Peyer's patch (tissue), 4 donors: ENCODE measurements around the gene PKN1. TPM values are rescaled to one million over a fixed set of nuclear protein-coding genes. Genes with fewer than 3 reads are reported as not detected.
A peak's percentile ranks its signal among the peaks of the same experiment; 100 is the strongest.
"Not testable (repeated sequence)": the region's sequence is repeated elsewhere in the genome, so short reads cannot be mapped to it uniquely, and the experiment has no call there.

Source experiments
- DNase-seq, 3 donors: peaks; one replicate each; pipeline ENCODE4 v3.0.0-alpha.2; 2017 to 2019
- H3K27ac ChIP-seq, 4 donors: fragments of 200-600 bp; sonication (generic); one replicate each; pipeline ENCODE4 v1.5.1; 2016 to 2019
- H3K27me3 ChIP-seq, 2 donors: fragments of 200-600 bp; sonication (generic); one replicate each; pipeline ENCODE4 v1.5.1; 2019
- H3K36me3 ChIP-seq, 3 donors: fragments of 200-600 bp; sonication (generic); one replicate each; pipeline ENCODE4 v1.5.1; 2016 to 2019
- H3K4me1 ChIP-seq, 4 donors: fragments of 200-600 bp; sonication (generic); one replicate each; pipeline ENCODE4 v1.5.1; 2016 to 2019
- H3K4me3 ChIP-seq, 4 donors: fragments of 200-600 bp; sonication (generic); 1 replicate in 3 of 4; 2 replicates in 1 of 4; pipeline ENCODE4 v1.5.1; 2016 to 2019; ENCODE audit warnings: mild to moderate bottlenecking in 1 of 4
- H3K9me3 ChIP-seq, 4 donors: fragments of 200-600 bp; sonication (generic); one replicate each; pipeline ENCODE4 v1.5.1; 2016 to 2019; ENCODE audit warnings: mild to moderate bottlenecking in 1 of 4
- CTCF ChIP-seq, 6 experiments: fragments of 450-650 bp in 4 of 6; fragments of 200-600 bp in 2 of 6; sonication (generic) in 1 of 6; IDR thresholded peaks; one replicate each; pipeline ENCODE4 v1.5.1; 2017 to 2019; ENCODE audit warnings: antibody characterized with exemption in 6 of 6, mild to moderate bottlenecking in 3 of 6, moderate library complexity in 1 of 6
- POLR2A ChIP-seq, 2 donors: fragments of 450-650 bp; IDR thresholded peaks; one replicate each; pipeline ENCODE4 v1.5.1; 2017; ENCODE audit warnings: antibody characterized with exemption in 2 of 2, mild to moderate bottlenecking in 2 of 2, moderate library complexity in 2 of 2
- total RNA-seq, 4 donors: library from RNA; depleted of rRNA; stranded (reverse); fragments of >200 nt; gene quantifications; one replicate each; pipeline ENCODE4 v1.1.0, GENCODE V29; 2016

Gene PKN1
- total RNA-seq, 4 donors from 2014 or later, result 13.1 to 140 (median 28.2) TPM

- H3K4me1 ChIP-seq, result peaks cover 0 to 6% (median 0%) of the 10 kb centered on the region in 4 donors
- H3K27ac ChIP-seq, result no peak overlapping the region
- no peak overlapping the region for H3K4me3 ChIP-seq
- no peaks in the 10 kb centered on the region for H3K9me3 ChIP-seq
- H3K36me3 ChIP-seq, result no peaks in the 10 kb centered on the region
- DNase-seq, result no peak
- H3K27me3 ChIP-seq, result no peaks in the 10 kb centered on the region
- TF ChIP-seq POLR2A (IDR thresholded peaks at IDR 0.05), result no peak
These were observed 70.2 kb downstream of the PKN1 start for GRCh38 chr19:14503285-14503684.

GRCh38 chr19:14504575-14504974 lies 71.5 kb downstream of the PKN1 start:
- not testable (repeated sequence) for H3K27ac ChIP-seq, DNase-seq, H3K4me3 ChIP-seq, H3K4me1 ChIP-seq, H3K27me3 ChIP-seq, H3K9me3 ChIP-seq, H3K36me3 ChIP-seq

- H3K9me3 ChIP-seq, result no peaks in the 10 kb centered on the region
- DNase-seq, result peak; percentile 45 to 81 (median 75)
- TF ChIP-seq POLR2A (IDR thresholded peaks at IDR 0.05) (no peak), CTCF (IDR thresholded peaks at IDR 0.05) (peak; percentile 34 to 70 (median 68))
- peak overlapping the region; percentile 5 to 70 (median 40) for H3K27ac ChIP-seq
- H3K36me3 ChIP-seq, result no peaks in the 10 kb centered on the region
- no peaks in the 10 kb centered on the region for H3K27me3 ChIP-seq
- peaks cover 0 to 9% (median 0%) of the 10 kb centered on the region in 4 donors for H3K4me1 ChIP-seq
- H3K4me3 ChIP-seq, result no peak overlapping the region
These were observed 72.6 kb downstream of the PKN1 start for GRCh38 chr19:14505488-14506239.

- TF ChIP-seq POLR2A (IDR thresholded peaks at IDR 0.05) (no peak), CTCF (IDR thresholded peaks at IDR 0.05) (no peak)
- peak overlapping the region in 1 of 4 donors; percentile 25 for H3K27ac ChIP-seq
- H3K36me3 ChIP-seq, result no peaks in the 10 kb centered on the region
- no peak for DNase-seq
- H3K27me3 ChIP-seq, result no peaks in the 10 kb centered on the region
- H3K4me1 ChIP-seq, result peaks cover 0 to 17% (median 0%) of the 10 kb centered on the region in 4 donors
- H3K9me3 ChIP-seq, result no peaks in the 10 kb centered on the region
- no peak overlapping the region for H3K4me3 ChIP-seq
These were observed 74.8 kb downstream of the PKN1 start for GRCh38 chr19:14507704-14508542.

- H3K4me3 ChIP-seq, result no peak overlapping the region
- peaks cover 0 to 26% (median 3%) of the 10 kb centered on the region in 4 donors for H3K4me1 ChIP-seq
- peak overlapping the region in 2 of 4 donors; percentile 25 to 51 for H3K27ac ChIP-seq
- peaks cover 0 to 23% (median 0%) of the 10 kb centered on the region in 3 donors for H3K36me3 ChIP-seq
- H3K9me3 ChIP-seq, result no peaks in the 10 kb centered on the region
- no peaks in the 10 kb centered on the region for H3K27me3 ChIP-seq
- DNase-seq, result peak in 1 of 3 donors; percentile 58
- TF ChIP-seq CTCF (IDR thresholded peaks at IDR 0.05) (no peak), POLR2A (IDR thresholded peaks at IDR 0.05) (no peak)
These were observed 77.5 kb downstream of the PKN1 start for GRCh38 chr19:14510311-14511228.

GRCh38 chr19:14511229-14511593 lies 78.1 kb downstream of the PKN1 start:
- H3K4me1 ChIP-seq, result peaks cover 0 to 29% (median 9%) of the 10 kb centered on the region in 4 donors
- peak overlapping the region in 1 of 4 donors; percentile 38 for H3K27ac ChIP-seq
- no peak for TF ChIP-seq POLR2A (IDR thresholded peaks at IDR 0.05)
- TF ChIP-seq CTCF (IDR thresholded peaks at IDR 0.05), result no peak
- no peaks in the 10 kb centered on the region for H3K27me3 ChIP-seq
- no peaks in the 10 kb centered on the region for H3K9me3 ChIP-seq
- no peak overlapping the region for H3K4me3 ChIP-seq
- DNase-seq, result no peak
- peaks cover 0 to 30% (median 0%) of the 10 kb centered on the region in 3 donors for H3K36me3 ChIP-seq
